IPS-18c (cell line): ENCODE measurements around the gene CEP95.
A peak's percentile ranks its signal among the peaks of the same experiment; 100 is the strongest.

Experiments
- H3K4me3 ChIP-seq: 2 replicates; pipeline ENCODE4 v1.7.0; 2013; ENCODE audit warnings: low read depth, mild to moderate bottlenecking, low read length, moderate library complexity; ENCODE audit not compliant: insufficient read depth
- H3K9me3 ChIP-seq: one replicate; pipeline ENCODE4 v1.6.1; 2013; ENCODE audit warnings: mild to moderate bottlenecking, low read length, moderate library complexity; ENCODE audit not compliant: control insufficient read depth, insufficient read depth

CEP95 gene

GRCh38 chr17:64504769-64505339 lies 1.9 kb upstream of the CEP95 start:
- no peaks in the 10 kb centered on the region for H3K9me3 ChIP-seq
- peak overlapping the region; percentile 96 for H3K4me3 ChIP-seq

- Histone ChIP-seq H3K9me3 (no peaks in the 10 kb centered on the region), H3K4me3 (peak overlapping the region; percentile 96)
These were observed 1.2 kb upstream of the CEP95 start for GRCh38 chr17:64505340-64506200.

- Histone ChIP-seq H3K4me3 (peak within 1 kb of the TSS; percentile 96), H3K9me3 (no peaks in the 10 kb centered on the region)
These were observed 589 bp upstream of the CEP95 start, which contains the start of gene DDX5 for GRCh38 chr17:64506201-64506575. TSS of gene DDX5 (minus strand) at chr17:64506289. CDS start at chr17:64506119, 170 bp downstream.

- Histone ChIP-seq H3K4me3 (peak overlapping the region; percentile 96), H3K9me3 (no peaks in the 10 kb centered on the region)
These were observed 621 bp downstream of the CEP95 start for GRCh38 chr17:64507413-64507782.

GRCh38 chr17:64508683-64509082 lies 1.9 kb downstream of the CEP95 start:
- Histone ChIP-seq H3K4me3 (no peak overlapping the region), H3K9me3 (no peaks in the 10 kb centered on the region)

GRCh38 chr17:64509179-64509578 lies 2.4 kb downstream of the CEP95 start:
- H3K4me3 ChIP-seq = no peak overlapping the region
- H3K9me3 ChIP-seq = no peaks in the 10 kb centered on the region

GRCh38 chr17:64515419-64515818 lies 8.6 kb downstream of the CEP95 start:
- Histone ChIP-seq H3K9me3 (no peaks in the 10 kb centered on the region), H3K4me3 (no peak overlapping the region)

GRCh38 chr17:64515829-64516228 lies 9.1 kb downstream of the CEP95 start:
- no peaks in the 10 kb centered on the region for H3K9me3 ChIP-seq
- no peak overlapping the region for H3K4me3 ChIP-seq

GRCh38 chr17:64519601-64520000 lies 12.8 kb downstream of the CEP95 start:
- H3K4me3 ChIP-seq = no peak overlapping the region

GRCh38 chr17:64520359-64520758 lies 13.6 kb downstream of the CEP95 start:
- H3K9me3 ChIP-seq = no peaks in the 10 kb centered on the region
- H3K4me3 ChIP-seq = no peak overlapping the region

More at GRCh38 chr17:64519601-64520000, 12.8 kb downstream of the CEP95 start:
- H3K9me3 ChIP-seq = no peaks in the 10 kb centered on the region

- no peak overlapping the region for H3K4me3 ChIP-seq
These were observed 21.1 kb downstream of the CEP95 start for GRCh38 chr17:64527914-64528313.

GRCh38 chr17:64529221-64529620 lies 22.4 kb downstream of the CEP95 start:
- no peaks in the 10 kb centered on the region for H3K9me3 ChIP-seq

More at GRCh38 chr17:64527914-64528313, 21.1 kb downstream of the CEP95 start:
- H3K9me3 ChIP-seq = no peaks in the 10 kb centered on the region

GRCh38 chr17:64531955-64532371 lies 25.2 kb downstream of the CEP95 start:
- no peak overlapping the region for H3K4me3 ChIP-seq
- H3K9me3 ChIP-seq = no peaks in the 10 kb centered on the region

More at GRCh38 chr17:64529221-64529620, 22.4 kb downstream of the CEP95 start:
- no peak overlapping the region for H3K4me3 ChIP-seq

- no peaks in the 10 kb centered on the region for H3K9me3 ChIP-seq
- no peak overlapping the region for H3K4me3 ChIP-seq
These were observed 25.6 kb downstream of the CEP95 start for GRCh38 chr17:64532409-64532808.

- H3K9me3 ChIP-seq = no peaks in the 10 kb centered on the region
- no peak overlapping the region for H3K4me3 ChIP-seq
These were observed 27.0 kb downstream of the CEP95 start for GRCh38 chr17:64533784-64534183.

- Histone ChIP-seq H3K4me3 (no peak overlapping the region), H3K9me3 (no peaks in the 10 kb centered on the region)
These were observed 27.4 kb downstream of the CEP95 start for GRCh38 chr17:64534187-64534586.

GRCh38 chr17:64535357-64535756 lies 28.6 kb downstream of the CEP95 start:
- no peaks in the 10 kb centered on the region for H3K9me3 ChIP-seq

GRCh38 chr17:64536913-64537312 lies 30.1 kb downstream of the CEP95 start:
- Histone ChIP-seq H3K9me3 (no peaks in the 10 kb centered on the region), H3K4me3 (no peak overlapping the region)

More at GRCh38 chr17:64535357-64535756, 28.6 kb downstream of the CEP95 start:
- no peak overlapping the region for H3K4me3 ChIP-seq
